Epithelial cell of esophagus (primary cell): ENCODE results near the gene FEN1.

ENCODE experiments used
- DNase-seq: peaks from one replicate; pipeline ENCODE4 v3.0.0; 2010; ENCODE audit warnings: low read depth
- H3K4me3 ChIP-seq: 2 replicates; pipeline ENCODE4 v1.5.1; 2011; ENCODE audit warnings: mild to moderate bottlenecking, low read length, control low read depth
- CTCF ChIP-seq: IDR thresholded peaks from 2 replicates; pipeline ENCODE4 v1.5.1; 2011; ENCODE audit warnings: low read depth, mild to moderate bottlenecking, low read length, control low read depth, inconsistent platforms; ENCODE audit not compliant: insufficient read depth; ENCODE audit errors: missing control alignments

FEN1 gene

GRCh38 chr11:61775606-61776554 is 16.8 kb upstream of the FEN1 start:
- no peak for TF ChIP-seq CTCF
- H3K4me3 ChIP-seq = no peak overlapping the region
- DNase-seq = no peak

GRCh38 chr11:61776561-61777075 is 16.1 kb upstream of the FEN1 start:
- no peak overlapping the region for H3K4me3 ChIP-seq
- peak; percentile 74 for DNase-seq
- TF ChIP-seq CTCF = peak; percentile 82

- no peak for TF ChIP-seq CTCF
- DNase-seq = no peak
- no peak overlapping the region for H3K4me3 ChIP-seq
Measured at GRCh38 chr11:61777234-61778090, 15.2 kb upstream of the FEN1 start.

- TF ChIP-seq CTCF = no peak
- no peak overlapping the region for H3K4me3 ChIP-seq
- no peak for DNase-seq
Measured at GRCh38 chr11:61778357-61778886, 14.3 kb upstream of the FEN1 start.

- no peak for DNase-seq
Measured at GRCh38 chr11:61778920-61779650, 13.6 kb upstream of the FEN1 start.

More at GRCh38 chr11:61778920-61779650, 13.6 kb upstream of the FEN1 start:
- no peak overlapping the region for H3K4me3 ChIP-seq
- no peak for TF ChIP-seq CTCF
